GM15510 (cell line): ENCODE measurements around the gene FSTL4.

Experiments used
- POLR2A ChIP-seq: IDR thresholded peaks from 3 replicates; pipeline ENCODE4 v1.6.1; 2011; ENCODE audit warnings: borderline replicate concordance; ENCODE audit not compliant: insufficient read length; ENCODE audit errors: extremely low read depth

Gene FSTL4

DNA sequence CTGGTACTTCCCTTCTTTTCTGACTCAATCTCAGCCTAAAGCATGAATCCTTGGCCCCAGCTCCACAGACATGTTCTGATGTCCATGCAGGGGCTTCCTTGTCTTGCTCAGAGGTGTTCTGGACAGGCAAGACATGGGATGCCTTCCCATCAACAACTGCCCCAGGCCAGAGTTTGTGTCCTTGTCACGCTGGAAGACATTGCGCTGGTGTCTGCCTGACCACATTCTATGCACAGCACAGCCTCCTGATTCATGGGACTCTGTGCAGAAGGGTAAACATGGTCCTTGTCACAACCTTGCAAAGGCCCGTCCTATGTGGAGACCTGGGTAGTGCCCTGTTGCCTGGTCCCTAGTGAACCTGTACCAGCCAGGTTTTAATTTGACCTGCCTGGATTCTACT lies 212.2 kb downstream of the FSTL4 start:
- no peak for TF ChIP-seq POLR2A

DNA sequence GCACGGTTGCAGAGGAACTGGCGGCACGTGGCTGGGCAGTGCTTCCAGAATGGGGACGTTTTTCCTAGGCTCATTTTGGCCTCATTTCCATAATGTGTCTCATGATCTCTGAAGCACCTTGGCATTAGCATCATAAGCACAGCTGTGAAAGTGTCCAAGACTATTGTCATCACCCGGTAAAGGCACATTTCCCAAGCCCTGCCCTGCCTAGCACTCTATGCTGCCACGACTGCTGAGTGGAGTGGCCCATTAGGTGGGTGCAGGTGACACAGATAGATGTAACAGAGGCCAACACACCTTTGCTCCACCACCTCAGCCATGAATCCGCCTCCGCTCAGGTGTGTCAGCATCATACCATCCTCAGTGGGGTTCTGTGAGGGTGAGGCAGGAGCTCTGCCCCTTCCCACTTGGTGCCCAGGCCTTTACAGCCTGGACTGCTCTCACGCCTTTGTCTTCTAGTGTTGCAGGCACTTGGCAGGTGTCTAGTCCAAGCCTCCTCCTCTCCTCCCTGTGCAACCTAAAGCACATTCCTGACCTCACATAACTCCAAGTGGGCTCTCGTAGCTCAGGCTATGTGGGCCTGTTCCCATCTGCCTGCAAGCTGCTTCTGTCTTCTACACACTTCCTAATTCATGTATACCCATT lies 213.0 kb downstream of the FSTL4 start:
- no peak for TF ChIP-seq POLR2A

DNA sequence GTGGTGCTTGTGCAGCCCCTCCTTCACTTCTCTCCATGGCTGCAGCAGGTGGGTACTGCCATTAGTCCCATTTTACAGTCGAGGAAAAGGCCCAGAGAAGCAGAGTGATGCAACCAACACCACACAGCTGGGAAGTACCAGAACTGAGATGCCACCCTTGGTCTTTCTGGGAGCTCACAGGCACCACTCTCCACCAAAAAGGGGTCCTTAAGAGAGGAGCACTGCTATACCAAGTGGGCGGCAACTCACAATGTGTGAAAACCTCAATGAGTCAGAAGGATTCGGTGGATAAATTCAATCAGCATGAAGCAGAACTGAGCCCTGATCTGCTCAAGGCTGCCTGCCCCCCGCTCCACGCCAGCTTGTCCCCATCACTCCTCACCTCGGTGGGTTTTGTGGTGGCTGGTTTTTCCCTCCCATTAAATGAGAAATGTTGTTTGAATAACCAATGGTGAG lies 213.7 kb downstream of the FSTL4 start:
- no peak for TF ChIP-seq POLR2A

DNA sequence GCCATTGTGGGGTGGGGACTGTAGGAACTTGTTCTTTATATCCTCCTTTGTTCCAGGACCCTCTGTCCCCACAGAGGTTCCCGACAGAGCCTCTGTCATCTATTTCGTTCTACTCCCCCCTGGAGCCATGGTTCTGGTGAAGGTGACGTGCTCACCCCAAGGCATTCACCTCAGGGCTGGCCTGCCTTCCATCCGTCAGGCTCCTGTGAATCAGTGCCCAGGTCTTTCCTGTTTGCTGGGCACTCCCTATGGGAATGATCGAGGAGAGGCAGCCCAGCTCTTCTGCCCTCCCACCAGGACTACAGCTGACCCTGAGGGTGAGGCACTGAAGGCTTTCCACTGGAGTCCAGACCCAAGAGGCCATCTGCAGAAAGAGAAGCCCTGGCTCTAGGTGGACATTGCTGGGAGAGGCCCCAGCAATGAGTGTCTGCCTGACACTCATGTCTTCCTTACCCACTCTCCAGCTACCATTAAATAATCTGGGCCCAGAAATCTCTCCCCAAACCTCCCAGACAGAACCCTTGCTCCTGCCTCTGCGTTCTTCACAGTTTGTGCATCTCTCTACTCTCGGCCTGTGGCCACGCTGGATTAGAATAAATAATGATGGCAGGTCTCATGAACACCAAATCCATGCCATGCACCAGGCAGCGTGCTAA lies 214.2 kb downstream of the FSTL4 start:
- TF ChIP-seq POLR2A, result no peak

DNA sequence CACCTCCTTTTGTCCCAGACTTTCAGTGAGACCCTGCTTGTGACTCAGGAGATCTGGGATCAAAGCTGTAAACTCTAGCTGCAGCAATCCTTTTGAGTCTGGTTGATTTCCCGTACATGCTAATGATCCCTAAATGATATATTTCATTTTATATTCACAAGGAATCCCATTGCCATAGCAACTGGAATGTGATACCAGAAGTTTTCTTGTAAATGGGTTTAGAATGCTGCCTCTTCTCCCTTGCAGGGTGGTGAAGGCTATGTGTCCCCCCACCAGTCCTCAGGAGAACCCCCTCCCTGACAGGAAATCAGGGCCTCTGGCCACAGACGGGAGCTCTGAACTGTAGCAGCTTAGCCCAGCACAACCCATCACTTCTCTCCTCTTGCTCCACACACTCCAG lies 215.0 kb downstream of the FSTL4 start:
- no peak for TF ChIP-seq POLR2A

DNA sequence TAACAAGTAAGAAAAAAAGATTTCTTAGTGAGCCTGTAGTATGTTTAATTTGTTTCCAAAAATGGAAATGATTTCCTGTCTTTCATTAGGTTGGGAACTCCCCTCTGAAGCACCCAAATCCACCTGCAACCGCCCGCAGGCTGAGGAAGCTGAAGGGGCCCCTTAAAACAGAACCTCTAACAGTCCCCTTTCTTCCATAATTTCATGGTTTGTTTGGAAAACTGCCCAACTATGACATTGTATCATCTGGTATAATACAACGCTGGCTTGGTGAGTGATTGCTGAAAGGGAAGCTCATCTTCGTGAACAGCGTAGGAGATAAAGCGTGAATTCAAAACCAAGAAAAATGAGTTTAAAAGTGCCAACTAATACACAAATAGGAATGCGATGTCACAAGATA lies 215.5 kb downstream of the FSTL4 start:
- TF ChIP-seq POLR2A, result no peak

DNA sequence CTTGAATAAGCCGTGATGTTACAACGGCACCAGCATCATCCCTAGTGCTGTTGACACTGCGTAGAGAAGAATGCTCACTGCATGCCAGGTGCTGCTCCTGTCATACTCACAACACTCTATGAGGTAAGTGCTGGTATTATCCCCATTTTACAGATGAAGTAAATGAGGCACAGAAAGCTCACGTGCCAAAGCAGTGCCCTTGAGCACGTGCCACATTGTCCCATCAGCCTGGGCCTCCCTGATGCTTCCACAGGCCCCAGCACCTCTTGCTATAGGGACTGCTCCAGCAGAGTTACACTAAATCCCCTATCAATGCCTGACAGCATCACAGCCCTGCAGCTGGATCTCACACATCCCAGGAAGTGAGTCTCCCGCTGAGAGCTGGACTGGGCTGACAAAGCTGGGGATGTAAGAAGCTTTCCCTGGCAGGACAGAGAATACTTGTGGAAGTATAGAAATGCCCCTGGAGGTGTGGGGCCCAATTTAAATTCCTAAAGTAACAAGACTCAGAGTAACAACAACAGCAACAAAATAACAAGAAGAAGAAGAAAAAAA lies 216.1 kb downstream of the FSTL4 start:
- TF ChIP-seq POLR2A, result no peak

DNA sequence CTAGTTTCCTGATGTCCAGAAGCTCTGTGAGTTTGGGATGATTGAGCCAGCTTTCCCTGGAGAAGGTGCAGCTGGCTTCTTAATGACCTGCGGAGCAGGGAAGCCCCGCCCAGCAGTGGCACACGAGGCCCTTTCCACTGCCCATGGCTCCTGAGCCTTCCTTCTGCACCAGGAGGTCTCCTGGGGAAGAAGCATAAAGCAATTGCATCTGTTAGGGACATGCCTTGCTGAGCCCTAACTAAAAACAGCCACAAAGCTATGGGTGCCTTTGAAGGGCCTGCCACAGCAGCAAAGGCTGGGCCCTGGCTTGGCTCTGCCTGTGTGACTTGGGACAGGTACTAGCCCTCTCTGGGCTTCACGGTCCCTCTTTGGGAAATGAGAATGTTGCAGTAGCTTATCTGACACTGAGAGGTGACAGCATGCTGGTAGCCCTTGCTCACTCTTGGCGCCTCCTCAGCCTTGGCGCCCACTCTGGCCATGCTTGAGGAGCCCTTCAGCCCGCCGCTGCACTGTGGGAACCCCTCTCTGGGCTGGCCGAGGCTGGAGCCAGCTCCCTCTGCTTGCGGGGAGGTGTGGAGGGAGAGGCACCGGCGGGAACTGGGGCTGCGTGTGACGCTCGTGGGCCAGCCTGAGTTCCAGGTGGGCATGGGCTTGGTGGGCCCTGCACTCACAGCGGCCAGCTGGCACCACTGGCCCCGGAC lies 218.4 kb downstream of the FSTL4 start:
- no peak for TF ChIP-seq POLR2A

DNA sequence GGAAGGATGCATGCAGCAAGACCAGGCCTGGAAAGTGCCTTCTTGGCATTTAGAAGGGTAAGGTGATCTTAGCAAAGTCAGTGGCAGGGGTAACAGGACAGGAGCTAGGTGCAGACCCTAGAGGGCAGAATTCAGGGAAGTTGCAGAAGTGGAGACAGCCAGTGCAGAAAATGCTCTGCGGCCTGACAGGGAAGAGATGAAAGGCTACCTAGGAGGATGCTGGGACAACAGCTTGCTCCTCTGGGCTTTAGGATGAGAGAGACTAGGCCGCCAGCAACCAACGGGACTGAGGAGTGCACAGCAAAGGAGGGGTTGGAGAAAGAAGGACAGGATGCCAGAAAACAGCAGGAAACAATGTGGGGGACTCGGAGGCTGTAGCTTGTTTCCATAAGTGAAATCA lies 219.9 kb downstream of the FSTL4 start:
- TF ChIP-seq POLR2A, result no peak

DNA sequence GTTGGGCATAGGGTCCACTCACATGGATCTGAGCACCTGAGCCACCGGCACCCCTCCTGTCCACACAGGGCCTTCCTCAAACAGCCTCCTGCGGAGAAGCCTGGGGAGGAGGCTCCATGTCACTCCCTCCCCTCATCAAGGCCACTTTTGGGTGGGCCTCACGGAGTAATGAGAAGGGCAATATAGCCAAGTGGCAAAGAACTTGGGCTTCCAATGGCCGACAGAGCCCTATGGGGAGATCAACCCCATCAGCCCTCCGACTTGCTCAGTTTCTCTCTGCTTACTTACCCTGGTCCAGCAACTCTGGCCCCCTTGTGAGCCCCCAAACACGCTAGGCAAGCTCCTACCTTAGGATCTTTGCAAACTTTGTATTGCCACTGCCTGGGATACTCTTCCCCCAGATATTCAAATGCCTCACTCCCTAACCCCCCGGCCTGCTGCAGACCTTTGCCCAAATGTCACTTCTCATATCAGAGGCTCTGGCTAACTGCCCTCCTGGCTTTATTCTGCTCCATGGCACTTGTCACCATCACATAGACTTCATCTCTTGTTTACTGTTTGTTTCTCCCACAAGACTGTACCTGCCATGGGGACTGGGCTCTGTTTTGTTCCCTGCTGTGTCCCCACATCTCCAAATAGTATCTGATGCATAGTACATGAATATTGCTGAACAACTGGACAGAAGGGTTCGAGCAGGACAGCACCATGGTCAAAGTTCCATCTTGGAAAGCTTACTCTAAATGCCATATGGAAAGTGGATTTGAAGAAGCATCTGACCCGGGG lies 220.8 kb downstream of the FSTL4 start:
- TF ChIP-seq POLR2A, result no peak

DNA sequence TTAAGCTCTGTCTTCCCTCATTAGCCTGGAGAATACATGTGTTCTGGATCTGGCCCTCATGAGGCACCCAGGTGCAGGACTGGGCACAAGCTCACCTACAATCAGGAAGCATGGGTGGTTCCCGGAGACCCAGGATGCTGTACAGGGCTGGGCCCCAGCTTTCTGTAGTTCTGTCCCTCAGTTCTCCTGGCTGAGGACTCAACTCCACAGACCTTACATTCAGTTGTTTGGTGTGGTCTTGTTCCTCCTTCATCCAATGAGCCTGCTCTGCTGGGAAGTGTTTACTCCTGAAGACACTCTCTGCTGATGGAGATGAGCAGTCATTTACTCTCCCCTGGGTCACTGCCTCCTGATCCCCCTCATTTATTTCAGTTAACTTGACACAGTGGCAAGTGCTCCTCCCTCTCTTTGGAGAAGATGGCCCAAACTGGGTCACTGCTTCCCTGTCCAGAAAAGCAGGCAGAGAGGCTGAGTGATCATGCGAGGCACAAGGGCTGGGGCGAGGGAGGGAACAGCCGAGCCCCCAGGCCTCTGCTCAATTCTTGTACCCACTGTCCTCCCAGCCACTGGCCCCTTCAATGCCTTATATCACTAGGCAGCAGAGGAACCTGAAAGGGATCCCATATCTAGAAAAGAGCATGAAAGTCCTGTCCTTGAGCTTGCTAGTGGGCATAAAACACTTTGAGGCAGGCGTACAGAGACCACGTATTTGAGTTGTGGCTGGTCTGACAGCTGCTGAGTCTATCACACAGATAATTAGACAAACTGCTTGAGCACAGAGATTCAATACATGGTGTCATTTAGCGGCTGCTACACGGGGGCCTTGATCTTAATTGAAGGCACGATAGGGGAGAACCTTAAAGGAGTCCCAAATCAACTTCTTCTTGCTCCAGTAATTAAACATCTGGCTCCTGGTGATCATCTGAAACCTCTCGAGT lies 221.7 kb downstream of the FSTL4 start:
- TF ChIP-seq POLR2A, result no peak

DNA sequence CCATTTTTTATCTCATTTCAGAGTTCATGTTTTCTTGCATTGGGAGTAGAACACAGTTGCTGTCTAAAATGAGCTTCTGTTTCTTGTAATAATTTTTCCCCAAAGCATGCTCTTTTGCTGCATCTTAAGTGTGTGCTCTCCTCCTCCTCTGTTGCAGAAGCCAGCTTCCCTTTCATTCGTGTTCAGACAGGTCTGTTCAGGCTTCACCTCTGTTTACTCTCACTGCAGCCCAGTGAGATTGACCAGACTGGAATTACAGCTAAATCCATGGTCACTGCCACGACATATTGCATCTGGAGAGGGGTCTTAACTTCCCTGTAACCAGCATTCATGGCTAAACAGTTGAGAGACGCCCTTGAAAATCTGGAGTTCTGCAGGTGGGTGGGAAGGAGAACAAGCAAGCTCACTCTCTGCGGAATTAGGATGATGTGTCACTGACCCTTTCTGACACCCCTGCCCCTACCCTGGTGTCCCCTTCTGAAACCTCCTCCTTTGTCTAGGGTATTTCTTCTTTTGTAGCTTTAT lies 223.2 kb downstream of the FSTL4 start:
- TF ChIP-seq POLR2A, result no peak

DNA sequence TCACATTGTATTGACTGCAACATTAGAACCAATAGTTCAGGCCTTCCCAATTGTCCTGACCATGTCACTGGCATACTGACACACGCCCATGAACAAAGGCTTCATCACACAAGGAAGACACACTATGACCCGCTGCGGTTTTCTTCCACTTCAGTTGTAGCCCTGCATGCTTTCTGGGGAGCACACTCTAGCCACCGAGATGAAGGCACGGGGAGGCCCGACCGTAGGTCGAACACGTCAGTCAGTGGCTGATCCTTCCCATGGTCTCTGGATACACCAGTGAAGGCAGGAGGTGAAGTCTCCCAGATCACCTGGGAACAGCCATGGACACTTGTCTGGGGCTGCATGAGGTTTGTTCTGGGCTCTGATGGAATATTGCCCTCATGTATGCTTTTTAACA lies 224.7 kb downstream of the FSTL4 start:
- TF ChIP-seq POLR2A, result no peak
